Neural cell (in vitro differentiated cells): ENCODE results near the gene WDR17.

ENCODE experiments used
- CTCF ChIP-seq: fragments of 450-650 bp; IDR thresholded peaks from 2 replicates; pipeline ENCODE4 v1.5.1; 2014; ENCODE audit warnings: antibody characterized with exemption, mild to moderate bottlenecking, moderate library complexity; ENCODE audit not compliant: poor library complexity, severe bottlenecking
- EP300 ChIP-seq: fragments of 450-650 bp; conservative IDR thresholded peaks from 2 replicates; pipeline ENCODE4 v1.6.1; 2014; ENCODE audit warnings: antibody characterized with exemption, mild to moderate bottlenecking, moderate library complexity; ENCODE audit not compliant: poor library complexity, severe bottlenecking
- EZH2 ChIP-seq: fragments of 200-600, 300-800 bp; shearing (Covaris generic), sonication (generic); IDR thresholded peaks from 2 replicates; pipeline ENCODE4 v1.6.1; 2014; ENCODE audit warnings: antibody characterized with exemption, low read length, borderline replicate concordance, mild to moderate bottlenecking; ENCODE audit not compliant: insufficient read depth, poor library complexity, severe bottlenecking
- MXI1 ChIP-seq: fragments of 450-650 bp; conservative IDR thresholded peaks from 2 replicates; pipeline ENCODE4 v1.6.1; 2014; ENCODE audit warnings: antibody characterized with exemption, mild to moderate bottlenecking; ENCODE audit not compliant: poor library complexity, severe bottlenecking
- POLR2AphosphoS5 ChIP-seq: IDR thresholded peaks from 2 replicates; pipeline ENCODE4 v1.6.1; 2012
- RAD21 ChIP-seq: fragments of 450-650 bp; conservative IDR thresholded peaks from 2 replicates; pipeline ENCODE4 v1.6.1; 2014; ENCODE audit warnings: antibody characterized with exemption, mild to moderate bottlenecking, moderate library complexity
- SMC3 ChIP-seq: fragments of 450-650 bp; conservative IDR thresholded peaks from 2 replicates; pipeline ENCODE4 v1.6.1; 2014; ENCODE audit warnings: antibody characterized with exemption, mild to moderate bottlenecking, moderate library complexity; ENCODE audit not compliant: poor library complexity
- TAF1 ChIP-seq: IDR thresholded peaks from 2 replicates; pipeline ENCODE4 v1.6.1; 2012; ENCODE audit warnings: low read depth

GRCh38 chr4:176044589-176044951, 21.1 kb upstream of the WDR17 start:
- TF ChIP-seq SMC3 (no peak), CTCF (no peak), POLR2AphosphoS5 (no peak), RAD21 (no peak), EZH2 (no peak), TAF1 (no peak), EP300 (no peak), MXI1 (no peak)
